Neutrophil (primary cell): ENCODE data around the gene MPL.

Source experiments
- H3K27ac ChIP-seq: fragments of 200-600 bp; sonication (generic); 2 replicates; pipeline ENCODE4 v1.5.1; 2016; ENCODE audit warnings: mild to moderate bottlenecking, moderate library complexity
- H3K27me3 ChIP-seq: fragments of 200-600 bp; sonication (generic); 2 replicates; pipeline ENCODE4 v1.6.0; 2016; ENCODE audit warnings: mild to moderate bottlenecking
- H3K36me3 ChIP-seq: fragments of 200-600 bp; sonication (generic); 2 replicates; pipeline ENCODE4 v1.5.1; 2017
- H3K4me1 ChIP-seq, 2 experiments: fragments of 200-600 bp in 1 of 2; sonication (generic) in 1 of 2; 1 replicate in 1 of 2; 2 replicates in 1 of 2; pipeline versions ENCODE4 v1.5.1 to v1.6.1; 2013 to 2016; ENCODE audit warnings: low read depth in 1 of 2, low read length in 1 of 2, mild to moderate bottlenecking in 1 of 2, moderate library complexity in 1 of 2; ENCODE audit not compliant: control insufficient read depth in 1 of 2, insufficient read depth in 1 of 2
- H3K4me3 ChIP-seq, 2 experiments: fragments of 200-600 bp in 1 of 2; sonication (generic) in 1 of 2; 1 replicate in 1 of 2; 2 replicates in 1 of 2; pipeline ENCODE4 v1.5.1; 2013 to 2016; ENCODE audit warnings: low read depth in 1 of 2, low read length in 1 of 2, mild to moderate bottlenecking in 1 of 2, moderate library complexity in 1 of 2
- H3K9me3 ChIP-seq: fragments of 200-600 bp; sonication (generic); 2 replicates; pipeline ENCODE4 v1.5.1; 2016
- TF ChIP-seq, protein P1 (sequence below): fragments of 200-600 bp; sonication (generic); IDR thresholded peaks from 2 replicates; pipeline ENCODE4 v1.5.1; 2016; ENCODE audit warnings: antibody characterized with exemption

Gene MPL

DNA sequence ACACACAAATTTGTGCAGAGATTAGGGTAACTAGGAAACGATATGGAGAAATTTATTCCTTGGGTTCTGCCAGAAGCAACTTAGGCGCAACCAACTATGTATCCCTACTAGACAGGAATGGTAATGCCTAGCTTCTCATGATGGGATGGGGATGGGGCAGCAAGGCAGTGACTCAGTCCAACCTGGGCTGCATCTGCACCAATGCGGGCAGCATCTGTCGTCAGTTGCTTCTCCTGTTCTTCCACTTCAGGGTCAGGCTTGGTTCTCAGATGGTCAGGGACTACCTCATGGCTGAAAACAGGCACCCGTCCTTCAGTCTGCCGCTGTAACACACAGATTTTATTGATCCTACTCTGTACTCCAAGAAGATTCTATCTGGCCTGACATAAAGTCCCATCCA lies 49.1 kb downstream of the MPL start:
- TF ChIP-seq, protein P1, sequence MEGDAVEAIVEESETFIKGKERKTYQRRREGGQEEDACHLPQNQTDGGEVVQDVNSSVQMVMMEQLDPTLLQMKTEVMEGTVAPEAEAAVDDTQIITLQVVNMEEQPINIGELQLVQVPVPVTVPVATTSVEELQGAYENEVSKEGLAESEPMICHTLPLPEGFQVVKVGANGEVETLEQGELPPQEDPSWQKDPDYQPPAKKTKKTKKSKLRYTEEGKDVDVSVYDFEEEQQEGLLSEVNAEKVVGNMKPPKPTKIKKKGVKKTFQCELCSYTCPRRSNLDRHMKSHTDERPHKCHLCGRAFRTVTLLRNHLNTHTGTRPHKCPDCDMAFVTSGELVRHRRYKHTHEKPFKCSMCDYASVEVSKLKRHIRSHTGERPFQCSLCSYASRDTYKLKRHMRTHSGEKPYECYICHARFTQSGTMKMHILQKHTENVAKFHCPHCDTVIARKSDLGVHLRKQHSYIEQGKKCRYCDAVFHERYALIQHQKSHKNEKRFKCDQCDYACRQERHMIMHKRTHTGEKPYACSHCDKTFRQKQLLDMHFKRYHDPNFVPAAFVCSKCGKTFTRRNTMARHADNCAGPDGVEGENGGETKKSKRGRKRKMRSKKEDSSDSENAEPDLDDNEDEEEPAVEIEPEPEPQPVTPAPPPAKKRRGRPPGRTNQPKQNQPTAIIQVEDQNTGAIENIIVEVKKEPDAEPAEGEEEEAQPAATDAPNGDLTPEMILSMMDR: no peak
- Histone ChIP-seq H3K27me3 (no peaks in the 10 kb centered on the region), H3K27ac (peak overlapping the region; percentile 88), H3K9me3 (no peaks in the 10 kb centered on the region), H3K4me1 (peaks cover 48 to 50% of the 10 kb centered on the region in 2 experiments), H3K36me3 (peaks cover 59% of the 10 kb centered on the region), H3K4me3 (no peak overlapping the region)

DNA sequence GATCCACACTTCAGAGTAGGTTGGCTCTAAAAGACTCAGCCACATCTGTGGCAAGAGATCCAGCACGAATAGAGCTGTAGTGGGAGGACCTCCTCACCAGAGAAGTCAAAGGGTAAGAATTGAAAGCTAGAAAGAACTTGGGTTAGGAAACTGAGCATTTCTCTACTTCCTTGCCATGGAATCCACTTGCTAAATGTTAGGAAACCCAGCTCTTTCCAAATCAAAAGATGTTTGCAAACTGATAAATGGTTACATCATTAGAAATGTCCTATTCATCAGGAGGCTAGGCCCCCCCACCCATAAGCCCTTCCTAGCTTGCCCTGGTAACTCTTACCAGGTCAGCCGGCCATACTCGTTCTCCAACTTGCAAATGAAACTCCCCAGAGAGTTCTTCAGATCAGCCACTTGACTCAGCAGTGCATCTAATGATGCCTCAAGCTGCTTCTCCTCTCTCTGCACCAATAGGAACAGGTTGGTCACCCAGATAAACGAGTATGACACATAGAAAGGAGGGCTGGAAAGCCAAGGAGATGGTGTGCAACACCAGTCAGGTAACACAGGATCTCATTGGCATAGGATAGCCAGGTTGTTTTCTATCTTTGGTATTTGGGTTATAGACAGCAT lies 50.5 kb downstream of the MPL start:
- H3K4me3 ChIP-seq: peak overlapping the region in 1 of 2 experiments; percentile 82
- no peaks in the 10 kb centered on the region for H3K9me3 ChIP-seq
- H3K27ac ChIP-seq: peak overlapping the region; percentile 88
- H3K27me3 ChIP-seq: no peaks in the 10 kb centered on the region
- H3K4me1 ChIP-seq: peaks cover 38 to 43% of the 10 kb centered on the region in 2 experiments
- TF ChIP-seq, protein P1: no peak
- peaks cover 45% of the 10 kb centered on the region for H3K36me3 ChIP-seq

DNA sequence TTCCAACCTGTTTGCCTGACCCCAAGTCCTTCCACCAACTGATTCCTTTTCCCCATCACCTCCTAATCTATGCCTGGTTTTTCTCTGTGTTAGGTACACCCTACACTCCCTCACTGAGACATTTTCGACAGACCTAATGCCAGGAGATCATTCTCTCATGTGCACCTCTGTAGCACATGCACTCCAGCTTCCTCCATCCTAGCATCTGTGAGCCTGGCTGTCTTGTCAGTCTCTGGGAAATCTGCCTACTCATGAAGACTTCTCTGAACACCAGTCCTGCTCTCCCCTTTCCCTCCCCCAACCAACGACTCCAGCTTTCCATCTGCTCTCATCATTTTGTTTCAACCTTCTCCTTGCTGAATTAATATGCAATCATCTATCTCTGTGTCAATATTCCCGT lies 51.0 kb downstream of the MPL start:
- Histone ChIP-seq H3K27ac (peak overlapping the region; percentile 88), H3K36me3 (peaks cover 39% of the 10 kb centered on the region)

GRCh38 chr1:43389326-43390313 lies 52.0 kb downstream of the MPL start, which contains the start of the genes MED8 and SZT2:
Gene MED8 (minus strand): TSS chr1:43389800. CDS start chr1:43389764, 36 bp downstream.
Gene SZT2 (plus strand): TSS chr1:43389899. CDS start chr1:43389969, 70 bp downstream.
- H3K4me1 ChIP-seq: peaks cover 38 to 43% of the 10 kb centered on the region in 2 experiments
- peak within 1 kb of the TSS; percentile 82 to 94 for H3K4me3 ChIP-seq
- peaks cover 29% of the 10 kb centered on the region for H3K36me3 ChIP-seq
- TF ChIP-seq, protein P1: peak; percentile 59
- H3K27me3 ChIP-seq: no peaks in the 10 kb centered on the region
- peak within 1 kb of the TSS; percentile 88 for H3K27ac ChIP-seq
- no peaks in the 10 kb centered on the region for H3K9me3 ChIP-seq

More for the DNA sequence above, 51.0 kb downstream of the MPL start:
- peak overlapping the region in 1 of 2 experiments; percentile 82 for H3K4me3 ChIP-seq
- H3K9me3 ChIP-seq: no peaks in the 10 kb centered on the region
- peaks cover 38 to 43% of the 10 kb centered on the region in 2 experiments for H3K4me1 ChIP-seq
- no peaks in the 10 kb centered on the region for H3K27me3 ChIP-seq
- TF ChIP-seq, protein P1: no peak

DNA sequence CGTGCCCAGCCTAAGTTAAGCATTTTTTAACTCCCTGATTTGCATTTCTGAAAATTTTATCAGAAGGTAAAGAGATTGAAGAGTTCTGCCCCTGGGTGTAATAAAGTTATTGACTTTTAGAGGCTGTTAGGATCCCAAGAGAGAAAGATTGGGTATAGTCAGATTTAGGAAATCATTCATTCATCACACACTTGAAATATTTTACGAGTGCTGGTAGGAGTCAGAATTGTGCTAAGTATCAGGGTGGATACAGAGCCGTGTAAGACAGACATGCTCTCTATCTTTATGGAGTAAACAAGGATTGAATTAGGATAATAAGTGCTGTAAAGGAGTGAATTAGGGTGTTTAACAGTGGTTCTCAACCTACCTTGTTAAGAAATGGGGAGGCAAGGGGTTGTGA lies 55.1 kb downstream of the MPL start:
- TF ChIP-seq, protein P1: no peak
- no peak overlapping the region for H3K4me3 ChIP-seq

More for the DNA sequence above, 55.1 kb downstream of the MPL start:
- H3K36me3 ChIP-seq: peaks cover 12% of the 10 kb centered on the region
- H3K9me3 ChIP-seq: no peaks in the 10 kb centered on the region
- H3K27ac ChIP-seq: no peak overlapping the region
- H3K4me1 ChIP-seq: peaks cover 27 to 31% of the 10 kb centered on the region in 2 experiments
- H3K27me3 ChIP-seq: no peaks in the 10 kb centered on the region
